Neural progenitor cell (in vitro differentiated cells): ENCODE data around the gene KLHL8.

ENCODE experiments used
- CTCF ChIP-seq: fragments of 200-600 bp; sonication (generic); IDR thresholded peaks from 2 replicates; pipeline ENCODE4 v1.5.1; 2017; ENCODE audit warnings: antibody characterized with exemption, mild to moderate bottlenecking
- EZH2 ChIP-seq: fragments of 200-600 bp; sonication (generic); IDR thresholded peaks from 2 replicates; pipeline ENCODE4 v1.6.1; 2017; ENCODE audit warnings: antibody characterized with exemption, mild to moderate bottlenecking, moderate library complexity

- TF ChIP-seq CTCF = no peak
- no peak for TF ChIP-seq EZH2
Measured at GRCh38 chr4:87128006-87128705, 92.3 kb downstream of the KLHL8 start.
